8988T (cell line): ENCODE measurements around the gene NXF1.
"Not testable (repeated sequence)": the region's sequence is repeated elsewhere in the genome, so short reads cannot be mapped to it uniquely, and the experiment has no call there.

Source experiments
- DNase-seq: peaks from one replicate; pipeline ENCODE4 v3.0.0; 2011

Gene NXF1

DNA sequence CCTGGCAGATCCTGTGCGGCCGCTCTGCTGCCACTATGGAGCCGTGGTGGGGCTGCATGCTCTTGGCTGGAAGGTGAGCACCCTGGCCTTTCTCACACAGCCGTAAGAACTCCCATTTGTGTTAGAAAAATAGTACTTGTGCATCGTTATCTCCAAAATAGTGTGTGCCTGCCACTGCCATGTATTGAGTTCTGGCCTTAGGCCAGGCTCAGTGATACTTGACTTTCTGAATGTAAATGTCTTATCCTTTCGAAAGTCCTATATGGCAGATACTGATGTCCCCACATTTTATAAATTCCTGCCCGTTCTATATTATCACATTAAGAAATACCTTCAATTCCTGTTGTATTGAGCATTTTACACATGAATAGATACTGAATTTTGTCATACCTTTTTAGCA is 22.5 kb downstream of the NXF1 start:
- DNase-seq = no peak

DNA sequence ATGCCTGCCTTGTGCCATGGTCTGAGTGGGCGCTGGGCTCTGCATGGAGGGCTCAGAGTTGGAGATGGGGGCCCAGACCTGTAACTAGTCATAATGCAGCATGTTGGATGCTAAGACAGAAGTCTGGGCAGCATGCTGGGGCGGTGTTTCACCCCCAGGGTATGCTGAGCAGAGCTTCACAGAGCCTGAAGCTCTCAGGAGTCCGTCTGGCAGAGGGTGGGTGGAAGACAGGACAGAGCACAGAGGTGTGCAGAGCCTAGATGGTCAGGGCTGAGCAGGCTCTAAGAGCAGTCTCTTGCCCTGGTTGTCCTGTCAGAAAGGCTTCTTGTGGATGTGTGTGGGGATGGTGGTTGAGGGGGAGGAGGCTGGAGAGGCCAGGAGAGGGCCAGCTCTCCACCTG is 26.8 kb downstream of the NXF1 start:
- no peak for DNase-seq

DNA sequence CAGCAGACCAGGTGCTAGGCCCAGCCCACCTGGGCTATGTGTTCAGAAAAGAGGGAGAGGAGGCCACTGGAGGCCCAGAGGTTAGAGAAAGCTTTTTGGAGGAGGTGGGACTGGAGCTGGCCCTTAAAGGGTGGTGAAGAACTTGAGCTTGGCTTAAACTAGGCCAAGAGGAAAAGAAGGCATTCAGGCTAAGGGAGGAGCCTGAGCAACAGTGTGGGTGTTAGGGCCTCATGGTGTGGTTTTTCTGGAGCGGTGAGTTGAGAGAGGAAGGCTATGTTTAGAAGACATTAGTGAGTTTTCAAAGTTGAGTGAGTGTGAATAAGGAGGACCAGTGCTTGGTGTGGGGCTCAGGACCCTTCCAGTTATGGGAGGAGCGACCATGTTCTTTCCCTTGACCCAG is 27.9 kb downstream of the NXF1 start:
- DNase-seq = no peak

DNA sequence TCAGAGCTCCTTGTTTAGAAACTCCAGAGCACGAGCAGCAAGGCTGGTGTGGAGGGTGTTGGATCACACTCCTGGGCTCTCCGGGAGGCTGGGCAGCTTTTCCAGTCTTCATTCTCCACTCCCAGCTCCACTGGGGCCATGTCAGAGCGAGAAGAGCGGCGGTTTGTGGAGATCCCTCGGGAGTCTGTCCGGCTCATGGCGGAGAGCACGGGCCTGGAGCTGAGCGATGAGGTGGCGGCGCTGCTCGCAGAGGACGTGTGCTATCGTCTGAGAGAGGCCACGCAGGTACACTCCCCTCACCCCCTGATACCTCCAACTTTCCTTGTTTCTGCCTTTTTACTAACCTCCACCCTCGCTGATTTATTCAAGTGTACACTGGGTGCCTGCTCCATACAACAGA is 29.6 kb downstream of the NXF1 start:
- DNase-seq = no peak

DNA sequence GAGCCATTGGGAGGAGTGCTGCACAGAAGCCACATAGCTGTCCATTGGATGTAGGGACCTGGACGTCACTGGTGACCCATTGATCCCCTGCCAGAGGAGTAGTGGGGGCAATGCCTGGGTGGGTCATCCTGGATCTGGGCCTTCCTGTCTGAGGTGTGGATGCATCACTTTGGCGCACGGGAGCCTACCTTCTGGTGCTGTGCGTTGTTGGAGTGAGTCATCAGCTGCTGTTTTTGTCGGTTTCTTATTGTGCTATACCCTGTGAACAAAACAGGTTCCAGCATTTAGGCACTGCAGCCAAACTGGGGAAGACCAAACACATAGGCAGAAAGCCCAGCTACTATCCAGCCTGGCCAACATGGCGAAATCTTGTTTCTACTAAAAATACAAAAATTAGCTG is 30.8 kb downstream of the NXF1 start:
- DNase-seq = no peak

DNA sequence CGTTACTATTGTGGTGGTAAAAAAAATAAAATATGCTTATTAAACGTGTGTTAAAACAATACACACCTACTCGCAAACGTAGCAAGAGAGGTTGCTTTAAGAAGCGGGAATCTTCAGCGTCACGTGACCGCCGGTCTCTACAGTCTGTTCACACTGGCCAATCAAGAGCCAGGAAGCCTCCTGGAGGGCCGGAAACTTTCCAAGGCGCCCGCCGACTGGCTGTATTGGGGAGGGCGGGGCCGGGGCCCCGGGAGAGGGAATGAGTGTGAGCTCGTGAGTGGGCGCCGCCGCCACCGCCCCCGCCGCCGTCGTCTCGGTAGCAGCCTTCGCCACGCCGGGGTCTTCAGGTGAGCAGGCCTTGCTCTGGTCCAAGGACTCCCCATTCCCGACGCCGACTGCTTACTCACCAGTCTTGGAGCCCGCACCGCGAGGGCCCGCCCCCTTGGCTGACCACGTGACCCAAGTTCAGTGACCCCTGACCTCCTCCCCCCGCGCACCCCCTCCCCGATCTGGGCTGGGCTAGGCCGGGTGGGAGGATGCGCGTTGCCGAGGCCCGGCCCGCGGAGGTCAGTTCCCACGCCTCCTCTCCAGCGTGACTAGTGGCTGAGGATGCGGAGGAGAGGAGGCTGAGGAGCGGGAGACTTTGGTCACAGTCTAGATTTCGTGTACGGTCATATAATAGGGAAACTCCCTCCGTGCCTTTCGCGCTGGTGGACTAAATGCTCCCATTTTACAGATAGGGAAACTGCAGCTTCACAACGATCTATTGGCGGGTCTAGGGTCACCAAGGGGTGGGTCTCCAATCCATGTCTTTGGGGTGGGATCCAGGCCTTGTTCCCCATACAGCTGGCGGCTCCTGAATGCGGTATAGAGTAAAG is 33.9 kb downstream of the NXF1 start, which contains the start of gene TAF6L:
TAF6L (plus strand) TSS at position 253 of the 878 bp plus-strand sequence. CDS start 4,388 bp downstream, outside the sequence.
- peak; percentile 88 for DNase-seq

DNA sequence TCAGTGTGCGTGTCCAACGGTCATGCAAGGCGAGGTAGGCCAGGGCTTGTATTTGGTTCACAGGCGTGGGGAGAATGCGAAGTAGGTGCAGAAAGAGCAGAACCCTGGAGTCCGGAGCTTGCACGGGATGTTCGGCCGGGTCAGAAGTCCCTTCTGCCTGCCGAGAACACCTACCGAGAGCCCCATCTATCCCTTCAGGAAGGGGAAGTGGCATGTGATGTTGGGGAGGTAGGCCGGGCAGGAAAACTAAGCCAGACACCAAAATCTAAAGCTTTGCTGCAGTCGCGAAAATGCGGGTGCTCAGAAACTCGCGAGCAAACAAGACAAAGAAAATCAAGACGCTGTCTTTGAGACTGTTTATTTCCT is 34.5 kb downstream of the NXF1 start:
- no peak for DNase-seq

DNA sequence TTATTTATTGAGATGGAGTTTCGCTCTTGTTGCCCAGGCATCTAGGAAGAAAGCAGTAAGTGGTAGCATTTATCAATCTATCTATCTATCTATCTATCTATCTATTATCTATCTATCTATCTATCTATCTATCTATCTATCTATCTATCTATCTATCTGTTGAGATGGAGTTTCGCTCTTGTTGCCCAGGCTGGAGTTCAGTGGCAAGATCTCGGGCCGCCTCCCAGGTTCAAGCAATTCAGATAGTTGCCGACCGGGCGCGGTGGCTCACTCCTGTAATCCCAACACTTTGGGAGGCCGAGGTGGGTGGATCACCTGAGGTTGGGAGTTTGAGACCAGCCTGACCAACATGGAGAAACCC is 44.4 kb downstream of the NXF1 start:
- DNase-seq = not testable (repeated sequence)

DNA sequence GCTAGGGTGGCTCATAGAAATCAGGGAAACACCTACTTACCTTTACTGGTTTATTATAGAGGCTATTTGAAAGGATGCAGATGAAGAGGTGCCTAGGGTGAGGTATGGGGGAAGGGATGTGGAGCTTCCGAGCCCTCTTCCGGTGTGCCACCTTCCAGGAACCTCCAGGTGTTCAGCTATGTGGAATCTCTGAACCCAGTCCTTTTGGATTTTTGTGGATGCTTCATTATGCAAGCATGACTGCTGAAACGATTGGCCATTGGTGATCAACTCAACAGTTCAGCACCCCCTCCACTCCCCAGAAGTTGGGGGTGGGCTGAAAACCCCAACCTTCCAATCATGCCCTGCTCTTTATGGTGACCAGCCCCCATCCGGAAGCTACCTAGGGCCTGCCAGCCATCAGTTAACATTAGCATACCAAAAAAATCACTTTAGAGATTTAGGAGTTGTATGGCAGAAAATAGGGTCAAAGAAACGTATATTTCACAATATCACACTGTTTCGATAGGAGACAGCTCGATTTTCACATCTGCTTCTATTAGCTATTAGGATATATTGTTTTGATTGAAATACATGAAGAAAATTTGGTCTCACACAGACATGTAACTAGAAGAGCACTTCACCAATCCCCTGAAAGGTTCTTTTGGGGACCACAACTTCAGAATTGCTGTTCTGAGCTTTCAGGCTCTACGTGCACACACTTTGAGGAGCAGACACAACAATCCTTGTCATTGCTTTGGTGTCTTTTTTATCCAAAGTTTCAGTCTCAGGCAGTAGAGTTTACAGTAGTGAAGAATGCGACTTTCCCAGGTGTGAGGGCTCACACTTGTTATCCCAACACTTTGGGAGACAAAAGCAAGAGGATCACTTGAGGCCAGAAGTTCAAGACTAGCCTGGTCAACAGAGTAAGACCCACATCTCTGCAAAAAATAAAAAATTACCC is 47.1 kb downstream of the NXF1 start:
- no peak for DNase-seq

DNA sequence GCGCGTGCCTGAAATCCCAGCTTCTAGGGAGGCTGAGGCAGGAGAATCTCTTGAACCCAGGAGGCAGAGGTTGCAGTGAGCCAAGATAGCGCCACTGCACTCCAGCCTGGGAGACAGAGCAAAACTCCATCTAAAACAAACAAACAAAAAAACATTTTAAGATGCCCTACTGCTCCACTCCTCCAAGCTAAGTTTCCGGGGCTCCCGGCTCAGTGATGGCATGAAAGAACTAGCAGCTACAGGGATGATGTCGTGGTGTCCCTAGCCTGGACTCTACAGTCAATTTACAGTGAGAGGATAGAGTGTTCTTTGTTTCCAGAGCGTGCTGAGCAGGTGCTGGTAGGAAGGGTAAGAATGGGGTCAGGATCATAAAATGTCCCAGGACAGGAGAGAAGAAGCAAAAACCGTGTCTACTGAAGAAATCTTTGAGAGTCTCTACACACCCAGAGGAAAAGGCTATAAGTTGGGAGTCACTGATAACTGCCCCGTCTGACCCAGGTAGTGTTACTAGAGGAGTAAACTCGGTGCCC is 50.1 kb downstream of the NXF1 start:
- DNase-seq = no peak

DNA sequence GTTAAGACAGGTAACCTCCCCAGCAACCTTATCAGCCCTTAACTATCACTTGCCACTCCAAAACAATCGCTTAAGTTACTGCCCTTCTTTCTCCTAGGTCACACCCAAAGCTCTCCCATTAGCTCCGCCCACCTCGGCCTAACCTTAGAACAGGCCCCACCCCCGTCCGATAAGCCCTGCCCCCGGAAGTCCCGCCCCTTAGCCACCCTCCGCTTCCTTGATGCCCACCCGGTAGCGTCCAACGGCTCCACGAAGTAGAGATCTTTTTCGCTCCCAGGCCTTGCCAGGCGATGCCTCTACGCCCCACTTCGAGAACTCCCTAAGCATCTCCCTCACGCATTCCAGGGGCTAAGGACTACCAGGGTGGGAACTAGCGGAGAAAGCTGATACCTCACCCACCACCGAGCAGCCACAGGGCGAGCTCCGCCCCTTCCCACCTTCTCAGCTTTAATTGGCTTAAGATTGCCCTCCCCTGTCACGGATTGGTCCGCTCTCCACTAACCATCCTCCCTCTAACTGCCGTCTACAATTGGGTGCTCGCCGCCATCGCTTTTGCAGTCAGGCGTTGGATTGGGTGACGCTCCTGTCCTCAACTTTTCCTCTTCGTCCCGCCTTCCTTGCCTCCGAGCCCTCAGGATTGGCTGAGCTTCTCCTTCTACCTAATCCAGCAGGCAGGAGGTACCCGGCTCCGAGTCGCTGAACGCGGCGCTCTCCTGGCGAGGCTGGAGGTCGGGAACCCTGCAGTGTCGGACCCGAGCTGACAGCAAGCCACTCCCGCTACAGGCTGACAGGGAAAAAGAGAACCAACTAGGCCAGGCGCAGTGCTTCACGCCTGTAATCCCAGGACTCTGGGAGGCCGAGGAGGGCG is 51.3 kb downstream of the NXF1 start, which contains the start of gene ZBTB3:
ZBTB3 (minus strand) TSS at position 425 of the 868 bp plus-strand sequence. CDS start 496 bp downstream, outside the sequence.
- DNase-seq = peak; percentile 83

DNA sequence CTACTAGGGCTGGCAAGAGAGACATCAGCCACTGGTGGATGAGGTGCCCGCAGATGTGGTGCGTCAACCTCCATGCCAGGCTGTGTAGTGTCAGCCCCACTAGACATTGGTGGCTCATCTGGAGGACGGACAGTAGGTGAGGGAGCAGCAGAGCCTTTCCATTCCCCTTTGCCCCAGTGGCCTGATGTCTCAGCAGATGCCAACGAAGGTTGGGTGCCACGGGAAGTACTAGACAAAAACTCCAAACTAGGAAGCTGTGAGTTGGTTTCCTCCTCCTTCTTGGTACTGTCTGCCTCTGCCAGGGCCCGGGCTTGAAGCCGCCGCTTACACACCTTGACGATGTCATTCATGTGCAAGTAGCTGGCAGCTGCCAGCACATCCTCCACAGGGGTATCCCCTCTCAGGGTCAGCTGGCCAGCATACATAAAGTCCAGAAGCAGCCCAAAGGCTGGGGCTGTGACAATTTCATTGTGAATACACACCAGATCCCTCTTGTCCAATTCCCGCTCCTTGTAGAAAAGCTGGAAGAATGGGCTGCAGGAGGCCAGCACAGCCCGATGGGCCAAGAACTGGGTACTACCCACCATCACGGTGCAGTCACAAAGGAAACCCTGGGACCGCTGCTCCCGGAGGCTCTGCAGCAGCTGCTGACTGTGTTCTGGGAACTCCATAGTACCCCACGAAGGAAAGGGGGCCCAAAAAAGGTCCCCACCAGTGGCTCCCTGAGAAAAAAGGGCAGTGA is 52.1 kb downstream of the NXF1 start:
- DNase-seq = no peak

DNA sequence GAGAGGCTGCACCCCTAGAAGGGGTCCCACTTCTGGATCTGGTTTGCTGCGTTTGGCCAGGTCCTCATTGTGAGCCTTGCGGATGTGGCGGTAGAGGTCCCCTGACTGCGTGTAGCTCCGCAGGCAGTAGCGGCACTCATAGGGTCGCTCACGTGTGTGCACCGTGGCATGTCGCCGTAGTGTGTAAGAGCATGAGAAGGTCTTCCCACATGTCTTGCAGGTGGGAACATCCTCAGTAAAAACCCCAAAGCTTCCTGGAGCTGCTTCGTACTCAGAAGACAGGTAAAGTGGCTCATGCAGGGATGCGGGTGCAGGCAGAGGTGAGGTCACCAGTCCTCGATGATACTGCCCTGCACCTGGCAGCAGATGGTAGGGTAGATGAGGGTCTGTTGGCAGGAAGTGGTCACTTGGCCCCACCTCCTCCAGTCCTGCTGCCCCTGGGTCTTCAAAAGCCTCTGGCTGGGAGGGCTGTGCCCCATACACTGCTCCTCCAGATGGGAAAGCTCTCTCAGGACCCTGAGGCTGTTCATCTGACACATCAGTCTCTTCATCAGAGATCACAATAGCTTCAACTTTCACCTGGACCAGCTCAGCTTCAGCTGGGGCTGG is 53.0 kb downstream of the NXF1 start:
- DNase-seq = no peak

DNA sequence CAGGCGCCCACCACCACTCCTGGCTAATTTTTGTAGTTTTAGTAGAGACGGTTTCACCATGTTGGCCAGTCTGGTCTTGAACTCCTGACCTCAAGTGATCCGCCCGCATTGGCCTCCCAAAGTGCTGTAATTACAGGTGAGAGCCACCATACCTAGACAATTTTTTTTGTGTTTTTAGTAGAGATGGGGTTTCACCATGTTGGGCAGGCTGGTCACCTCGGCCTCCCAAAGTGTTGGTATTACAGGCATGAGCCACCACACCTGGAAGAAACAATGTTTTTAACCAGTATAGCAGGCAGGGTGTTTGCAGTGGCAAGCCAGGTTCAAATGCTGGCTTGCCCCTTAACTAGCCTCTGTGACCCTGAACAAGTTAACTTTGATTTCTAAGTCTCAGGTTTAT is 55.3 kb downstream of the NXF1 start:
- DNase-seq = not testable (repeated sequence)

DNA sequence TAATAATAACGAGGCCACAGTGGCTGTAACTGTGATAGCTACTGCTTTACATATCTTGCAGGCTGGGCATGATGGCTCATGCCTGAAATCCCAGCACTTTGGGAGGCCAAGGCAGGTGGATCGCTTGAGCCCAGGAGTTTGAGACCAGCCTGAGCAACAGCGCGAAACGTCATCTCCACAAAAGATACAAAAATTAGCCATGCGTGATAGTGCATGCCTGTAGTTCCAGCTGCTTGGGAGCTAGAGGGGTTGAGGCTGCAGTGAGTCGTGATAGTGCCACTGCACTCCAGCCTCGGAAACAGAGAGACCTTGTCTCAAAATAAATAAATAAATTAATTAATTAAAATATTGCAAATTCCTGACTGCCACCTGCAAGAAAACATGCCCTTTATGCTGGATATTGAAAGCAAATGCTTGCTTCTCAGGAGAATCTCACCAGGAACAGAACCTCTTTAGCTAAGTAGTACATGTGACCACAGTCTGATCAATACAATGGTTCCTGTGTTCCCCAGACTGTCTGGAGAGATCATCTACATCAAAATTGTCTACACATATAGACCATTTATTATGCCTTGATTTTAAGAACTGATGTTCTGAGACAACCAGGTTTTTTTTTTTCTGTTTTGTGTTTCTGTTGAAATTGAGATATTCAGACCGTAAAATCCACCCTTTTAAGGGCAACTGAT is 57.6 kb downstream of the NXF1 start:
- DNase-seq = no peak
